GM13976 (cell line): Measurements from ENCODE around the gene JPT1.

Experiments used
- DNase-seq: peaks from one replicate; pipeline ENCODE4 v3.0.0; 2012; ENCODE audit warnings: low spot score
- in situ Hi-C: fragments of 300-500 bp; cut with MboI; formaldehyde crosslinking; loops from one replicate; pipeline ENCODE4 v1.12.0; 2022; ENCODE audit warnings: low sequenced_read_pairs, mixed read lengths, inconsistent platforms; ENCODE audit not compliant: unreplicated experiment
- TF ChIP-seq, protein P1 (sequence below): IDR thresholded peaks from 2 replicates; pipeline ENCODE4 v1.5.1; 2012; ENCODE audit warnings: borderline replicate concordance, mild to moderate bottlenecking; ENCODE audit not compliant: insufficient read depth; ENCODE audit errors: extremely low read depth, missing control alignments, control extremely low read depth

JPT1 gene

DNA sequence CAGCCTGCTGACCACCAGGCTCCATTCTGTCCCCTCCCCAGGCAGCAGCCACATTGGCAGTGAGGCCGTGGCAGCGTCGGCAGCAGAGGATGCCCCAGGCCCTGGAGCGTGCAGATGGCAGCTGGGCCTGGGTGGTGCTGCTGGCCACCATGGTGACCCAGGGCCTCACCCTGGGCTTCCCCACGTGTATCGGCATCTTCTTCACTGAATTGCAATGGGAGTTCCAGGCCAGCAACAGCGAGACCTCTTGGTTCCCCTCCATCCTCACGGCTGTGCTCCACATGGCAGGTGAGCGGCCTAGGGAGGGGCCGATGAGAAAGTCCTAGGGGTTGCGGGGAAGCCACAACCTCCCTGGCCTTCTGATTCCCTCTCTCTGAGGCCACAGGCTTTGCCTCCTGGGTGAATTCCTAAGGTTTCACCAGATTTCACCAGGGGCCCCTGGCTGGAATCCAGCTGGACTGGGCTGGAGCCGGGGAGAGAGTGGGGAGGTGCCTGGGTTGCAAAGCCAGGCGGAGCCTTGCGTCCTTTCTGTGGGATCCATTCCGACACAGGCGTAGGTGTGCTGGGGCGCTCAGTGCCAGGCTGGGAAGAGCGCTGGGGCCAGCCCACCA, 60.7 kb downstream of the JPT1 start:
- in situ Hi-C loops, result no loop called here
- DNase-seq, result no peak
- TF ChIP-seq, protein P1, sequence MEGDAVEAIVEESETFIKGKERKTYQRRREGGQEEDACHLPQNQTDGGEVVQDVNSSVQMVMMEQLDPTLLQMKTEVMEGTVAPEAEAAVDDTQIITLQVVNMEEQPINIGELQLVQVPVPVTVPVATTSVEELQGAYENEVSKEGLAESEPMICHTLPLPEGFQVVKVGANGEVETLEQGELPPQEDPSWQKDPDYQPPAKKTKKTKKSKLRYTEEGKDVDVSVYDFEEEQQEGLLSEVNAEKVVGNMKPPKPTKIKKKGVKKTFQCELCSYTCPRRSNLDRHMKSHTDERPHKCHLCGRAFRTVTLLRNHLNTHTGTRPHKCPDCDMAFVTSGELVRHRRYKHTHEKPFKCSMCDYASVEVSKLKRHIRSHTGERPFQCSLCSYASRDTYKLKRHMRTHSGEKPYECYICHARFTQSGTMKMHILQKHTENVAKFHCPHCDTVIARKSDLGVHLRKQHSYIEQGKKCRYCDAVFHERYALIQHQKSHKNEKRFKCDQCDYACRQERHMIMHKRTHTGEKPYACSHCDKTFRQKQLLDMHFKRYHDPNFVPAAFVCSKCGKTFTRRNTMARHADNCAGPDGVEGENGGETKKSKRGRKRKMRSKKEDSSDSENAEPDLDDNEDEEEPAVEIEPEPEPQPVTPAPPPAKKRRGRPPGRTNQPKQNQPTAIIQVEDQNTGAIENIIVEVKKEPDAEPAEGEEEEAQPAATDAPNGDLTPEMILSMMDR, result no peak

DNA sequence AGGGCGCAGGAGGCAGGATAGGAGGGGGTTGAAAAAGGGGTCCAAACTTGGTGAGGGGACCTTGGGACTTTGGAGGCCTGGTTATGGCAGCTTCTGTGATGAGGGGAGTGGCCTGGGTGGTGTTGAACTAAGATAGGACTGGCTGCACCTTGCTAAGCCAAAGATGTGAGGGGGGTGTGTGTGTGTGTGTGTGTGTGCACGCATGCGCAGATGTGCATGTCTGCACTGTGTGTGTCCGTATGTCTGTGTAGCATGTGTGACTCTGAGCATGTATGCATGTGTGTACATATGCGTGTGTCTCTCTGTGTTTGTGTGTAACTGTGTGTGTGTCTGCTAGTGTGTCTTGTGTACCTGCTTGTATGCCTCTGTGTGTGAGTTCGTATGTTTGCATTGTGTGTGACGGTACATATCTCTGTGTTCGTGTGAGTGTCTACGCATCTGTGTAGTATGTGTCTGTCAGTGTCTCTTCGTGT, 62.4 kb downstream of the JPT1 start:
- in situ Hi-C loops, result no loop called here
- DNase-seq, result no peak
- TF ChIP-seq, protein P1, result no peak

DNA sequence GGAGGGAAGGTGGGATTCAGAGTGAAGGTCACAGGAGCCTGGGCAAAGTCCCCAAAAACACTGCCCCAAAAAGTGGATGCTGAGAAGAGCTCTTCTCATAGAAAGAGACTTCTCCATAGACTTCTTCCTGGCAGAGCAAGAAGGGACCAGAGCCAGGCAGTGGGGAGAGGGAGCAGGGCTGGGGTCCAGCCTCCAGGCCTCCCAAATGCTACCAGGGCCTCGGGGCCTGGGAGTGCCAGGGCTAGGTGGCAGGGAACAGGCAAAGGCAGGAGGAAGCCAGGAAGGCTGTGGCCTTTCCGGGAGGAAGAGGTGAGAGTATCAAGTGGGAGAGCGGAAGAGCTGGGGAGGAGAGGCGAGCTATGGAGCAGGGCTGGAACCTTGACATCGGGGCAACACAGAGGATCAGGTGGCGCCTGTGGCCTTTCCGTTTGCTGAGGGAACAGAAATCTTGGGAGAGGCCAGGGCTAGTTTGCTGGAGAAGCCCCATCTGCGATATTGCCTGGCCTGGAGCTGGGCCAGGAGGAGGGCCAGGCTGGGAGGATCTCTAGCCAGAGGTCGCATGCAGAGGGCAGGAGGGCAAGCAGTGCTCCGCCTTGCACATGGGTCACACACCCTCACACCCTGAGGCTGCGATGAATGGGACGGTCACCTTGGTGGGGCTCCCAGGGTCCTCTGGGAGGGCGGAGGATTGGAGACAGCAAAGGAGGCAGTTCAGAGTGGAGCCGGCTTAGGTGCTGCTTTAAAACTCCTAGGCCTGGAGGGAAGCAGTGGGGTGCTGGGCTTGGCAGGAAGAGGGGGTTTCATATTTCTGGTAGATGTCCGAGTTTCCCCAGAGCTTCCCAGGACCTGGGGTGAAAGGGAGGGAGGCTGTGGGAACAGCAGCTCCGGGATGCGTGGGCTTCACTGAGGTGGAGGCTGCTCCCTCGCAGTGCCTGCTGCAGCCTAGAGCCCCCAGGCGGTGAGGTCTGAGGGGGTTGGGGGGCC, 63.1 kb downstream of the JPT1 start:
- no peak for DNase-seq
- in situ Hi-C loops, result no loop called here
- TF ChIP-seq, protein P1, result no peak

DNA sequence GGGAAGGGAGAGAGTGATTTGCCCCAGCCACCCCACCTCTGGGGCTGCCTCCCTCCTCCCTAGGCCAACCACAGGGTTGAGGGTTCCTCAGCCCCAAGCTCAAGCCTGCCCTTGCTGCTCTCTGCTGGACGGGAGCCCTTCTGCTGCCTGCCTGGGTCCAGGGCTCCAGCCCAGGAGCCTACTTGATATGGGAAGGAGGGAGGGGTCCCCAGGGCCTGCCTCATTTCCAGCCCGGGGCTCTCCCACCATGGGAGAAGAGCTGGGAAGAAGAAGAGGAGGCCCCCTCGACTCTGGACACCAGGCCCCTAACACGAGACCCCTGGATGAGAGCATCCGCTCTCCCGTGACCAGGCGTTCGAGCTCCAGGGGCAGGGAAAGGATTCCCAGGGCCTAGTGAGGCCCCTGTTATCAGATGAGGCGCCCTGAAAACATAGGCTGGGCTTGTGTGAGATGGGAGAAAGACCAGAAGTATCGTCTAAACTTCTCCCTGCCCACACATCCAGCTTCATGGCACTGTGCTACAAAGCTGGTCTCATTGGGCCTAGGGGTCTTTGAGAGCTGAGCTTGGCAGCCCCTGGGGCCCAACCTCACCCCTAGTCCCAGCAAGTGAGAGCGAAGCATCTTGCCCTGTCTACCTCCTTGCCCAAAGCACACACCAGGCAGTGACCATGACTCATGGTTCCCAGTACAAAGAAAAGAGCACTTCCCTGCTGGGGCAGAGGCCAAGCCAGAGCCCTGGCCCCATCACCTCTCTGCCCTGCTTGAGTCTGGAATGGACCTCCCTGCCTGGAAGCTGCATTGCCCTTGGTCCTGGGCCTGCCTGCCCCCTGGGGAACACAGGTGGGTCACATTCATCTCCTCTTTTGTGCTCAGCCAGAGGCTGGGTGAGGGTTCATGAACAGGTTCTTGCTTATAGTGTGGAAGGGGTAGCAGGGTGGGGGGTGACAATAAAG, 65.6 kb downstream of the JPT1 start:
- TF ChIP-seq, protein P1, result peak; percentile 11
- no peak for DNase-seq
- in situ Hi-C loops, result no loop called here

DNA sequence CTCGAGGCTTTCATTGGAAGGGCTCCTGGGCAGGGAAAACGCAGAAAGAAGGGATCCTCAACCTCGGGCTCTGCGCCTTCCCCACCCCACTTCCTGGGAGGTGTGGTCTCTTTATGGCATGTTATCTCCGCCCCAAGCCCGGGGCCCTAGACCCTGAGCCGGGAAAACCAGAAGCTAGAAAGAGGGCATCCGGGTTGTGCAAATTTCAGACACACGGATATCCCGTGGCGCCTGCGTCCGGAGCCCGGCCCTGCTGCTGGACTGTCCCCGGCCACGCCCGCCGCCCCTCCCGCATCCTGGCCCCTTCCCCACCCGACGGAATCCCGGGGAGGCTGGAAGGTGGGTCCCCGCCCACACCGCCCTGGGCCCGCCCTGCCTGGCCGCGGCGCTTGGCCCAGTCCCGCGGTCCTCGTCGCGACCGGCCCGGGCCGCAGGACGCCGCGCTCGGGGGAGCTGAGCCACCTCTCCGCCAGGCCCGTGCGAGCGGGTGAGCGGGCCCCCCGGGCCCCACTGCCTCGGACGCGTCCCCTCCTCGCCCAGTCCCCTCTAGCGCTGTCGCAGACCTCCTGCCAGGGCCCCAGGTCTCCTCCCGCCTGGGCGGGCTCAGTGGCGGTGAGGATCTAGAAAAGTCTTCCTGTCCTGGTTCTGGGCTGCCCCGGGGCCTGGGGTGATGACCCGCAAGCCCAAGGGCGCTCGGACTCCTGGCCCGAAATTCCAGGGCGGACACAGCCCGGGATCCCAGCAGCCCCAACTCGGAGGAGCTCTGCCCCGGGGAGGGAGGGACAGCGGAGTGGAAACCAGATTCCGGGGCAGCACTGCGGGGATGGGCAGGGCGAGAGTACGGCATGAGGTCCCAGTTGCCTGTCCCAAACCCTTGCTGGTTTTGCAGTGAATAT, 66.5 kb downstream of the JPT1 start, which contains the start of gene SLC16A5:
SLC16A5 (plus strand) TSS at position 397 of the 896 bp plus-strand sequence. CDS start 5,683 bp downstream, outside the sequence.
- peak; percentile 81 for DNase-seq
- in situ Hi-C loops, result no loop called here
- TF ChIP-seq, protein P1, result no peak

DNA sequence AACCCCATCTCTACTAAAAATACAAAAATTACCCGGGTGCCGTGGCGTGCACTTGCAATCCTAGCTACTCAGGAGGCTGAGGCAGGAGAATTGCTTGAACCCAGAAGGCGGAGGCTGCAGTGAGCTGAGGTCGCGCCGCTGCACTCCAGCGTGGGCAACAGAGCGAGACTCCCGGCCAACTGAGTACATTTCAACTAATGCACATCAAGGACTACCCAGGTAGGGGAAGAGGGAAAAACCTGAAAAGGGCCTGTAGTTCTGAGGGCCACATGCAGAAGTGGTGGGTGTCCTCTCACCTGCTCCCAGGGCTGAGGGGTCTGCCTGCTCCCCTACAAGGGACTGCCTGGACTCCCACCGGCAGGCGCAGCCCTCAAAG, 67.1 kb downstream of the JPT1 start:
- TF ChIP-seq, protein P1, result no peak
- in situ Hi-C loops, result no loop called here
- DNase-seq, result no peak
